ENCODE measurements around the gene CGB1.
"Not testable (repeated sequence)": the region's sequence is repeated elsewhere in the genome, so short reads cannot be mapped to it uniquely, and the experiment has no call there.

The CGB1 gene

DNA sequence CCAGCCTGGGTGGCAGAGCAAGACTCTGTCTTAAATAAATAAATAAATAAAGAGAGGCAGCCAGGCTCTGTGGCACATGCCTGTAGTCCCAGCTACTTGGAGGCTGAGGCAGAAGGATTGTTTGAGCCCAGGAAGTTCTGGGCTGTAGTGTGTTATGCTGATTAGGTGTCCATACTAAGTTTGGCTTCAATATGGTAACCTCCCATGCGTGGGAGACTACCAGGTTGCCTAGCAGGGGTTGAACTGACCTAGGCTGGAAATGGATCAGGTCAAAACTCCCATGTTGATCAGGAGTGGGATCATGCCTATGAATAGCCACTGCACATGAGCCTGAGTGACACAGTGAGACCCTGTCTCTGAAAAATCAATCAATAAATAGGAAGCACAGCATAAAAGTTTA lies 44.6 kb upstream of the CGB1 start:
- Histone ChIP-seq H3K27me3 (peaks cover 24% of the 10 kb centered on the region), H3K36me3 (no peaks in the 10 kb centered on the region), H3K9me3 (no peaks in the 10 kb centered on the region), H3K27ac (no peak overlapping the region), H3K4me1 (ENCODE audit: control insufficient read depth in 1 of 2, insufficient read depth in 1 of 2, low read depth in 1 of 2, low read length in 1 of 2) (peaks cover 9 to 13% of the 10 kb centered on the region in 2 experiments), H3K4me3 (ENCODE audit: low read depth in 1 of 2, low read length in 1 of 2) (no peak overlapping the region)
- TF ChIP-seq CTCF (IDR thresholded peaks at IDR 0.05) = no peak

GRCh38 chr19:49080392-49080791 lies 43.7 kb upstream of the CGB1 start:
- Histone ChIP-seq H3K36me3 (no peaks in the 10 kb centered on the region), H3K9me3 (no peaks in the 10 kb centered on the region), H3K4me1 (ENCODE audit: control insufficient read depth in 1 of 2, insufficient read depth in 1 of 2, low read depth in 1 of 2, low read length in 1 of 2) (peaks cover 5% of the 10 kb centered on the region in 2 experiments), H3K27me3 (peaks cover 24% of the 10 kb centered on the region), H3K27ac (no peak overlapping the region), H3K4me3 (ENCODE audit: low read depth in 1 of 2, low read length in 1 of 2) (no peak overlapping the region)
- no peak for TF ChIP-seq CTCF (IDR thresholded peaks at IDR 0.05)

GRCh38 chr19:49074869-49075268 lies 38.2 kb upstream of the CGB1 start:
- H3K4me1 ChIP-seq (ENCODE audit: control insufficient read depth in 1 of 2, insufficient read depth in 1 of 2, low read depth in 1 of 2, low read length in 1 of 2); H3K9me3 ChIP-seq; H3K36me3 ChIP-seq; H3K27ac ChIP-seq; H3K4me3 ChIP-seq (ENCODE audit: low read depth in 1 of 2, low read length in 1 of 2): not testable (repeated sequence)
- H3K27me3 ChIP-seq = peaks cover 57% of the 10 kb centered on the region

GRCh38 chr19:49073514-49074378 lies 37.1 kb upstream of the CGB1 start:
- Histone ChIP-seq H3K4me1 (ENCODE audit: control insufficient read depth in 1 of 2, insufficient read depth in 1 of 2, low read depth in 1 of 2, low read length in 1 of 2) (no peaks in the 10 kb centered on the region), H3K27me3 (peaks cover 65% of the 10 kb centered on the region), H3K4me3 (ENCODE audit: low read depth in 1 of 2, low read length in 1 of 2) (no peak overlapping the region), H3K36me3 (no peaks in the 10 kb centered on the region), H3K27ac (no peak overlapping the region), H3K9me3 (no peaks in the 10 kb centered on the region)
- no peak for TF ChIP-seq CTCF (IDR thresholded peaks at IDR 0.05)

GRCh38 chr19:49071860-49072547 lies 35.3 kb upstream of the CGB1 start:
- Histone ChIP-seq H3K27ac (no peak overlapping the region), H3K4me3 (ENCODE audit: low read depth in 1 of 2, low read length in 1 of 2) (no peak overlapping the region), H3K4me1 (ENCODE audit: control insufficient read depth in 1 of 2, insufficient read depth in 1 of 2, low read depth in 1 of 2, low read length in 1 of 2) (no peaks in the 10 kb centered on the region), H3K36me3 (no peaks in the 10 kb centered on the region), H3K9me3 (no peaks in the 10 kb centered on the region), H3K27me3 (peaks cover 82% of the 10 kb centered on the region)
- no peak for TF ChIP-seq CTCF (IDR thresholded peaks at IDR 0.05)

DNA sequence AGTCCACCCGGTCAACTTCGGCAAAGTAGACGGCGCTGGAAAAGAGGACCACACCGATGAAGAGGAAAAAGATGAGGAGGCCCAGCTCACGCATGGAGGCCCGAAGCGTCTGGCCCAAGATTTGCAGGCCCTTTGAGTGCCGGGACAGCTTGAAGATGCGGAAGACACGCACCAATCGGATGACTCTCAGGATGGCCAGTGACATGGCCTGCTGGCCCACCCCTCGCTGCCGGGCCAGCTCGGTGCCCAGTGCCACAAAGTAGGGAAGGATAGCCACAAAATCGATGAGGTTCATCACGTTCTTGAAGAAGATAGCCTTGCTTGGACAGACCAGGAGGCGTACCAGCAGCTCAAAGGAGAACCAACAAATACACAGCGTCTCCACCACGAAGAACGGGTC lies 33.7 kb upstream of the CGB1 start:
- no peak for TF ChIP-seq CTCF (IDR thresholded peaks at IDR 0.05)
- H3K27me3 ChIP-seq = peaks cover 98% of the 10 kb centered on the region
- no peak overlapping the region for H3K4me3 ChIP-seq (ENCODE audit: low read depth in 1 of 2, low read length in 1 of 2)
- no peak overlapping the region for H3K27ac ChIP-seq
- H3K4me1 ChIP-seq (ENCODE audit: control insufficient read depth in 1 of 2, insufficient read depth in 1 of 2, low read depth in 1 of 2, low read length in 1 of 2) = no peaks in the 10 kb centered on the region
- no peaks in the 10 kb centered on the region for H3K36me3 ChIP-seq
- no peaks in the 10 kb centered on the region for H3K9me3 ChIP-seq

Measured in neutrophil (primary cell).